A549 (cell line): Measurements from ENCODE around the gene FBXO15. TPM values are rescaled to one million over a fixed set of nuclear protein-coding genes. Genes with fewer than 3 reads are reported as not detected.

Experiments used
- ATAC-seq, 2 experiments: fragments of 200-7000 bp in 1 of 2; fragments of >200 bp in 1 of 2; cut with Nextera tagmentation in 1 of 2; cut with Tn5 transposase in 1 of 2; 3 replicates each; pipeline versions ENCODE4 v1.8.0 to v1.9.1; 2018 to 2020; ENCODE audit warnings: mild to moderate bottlenecking in 1 of 2, moderate library complexity in 1 of 2
- CTCF ChIA-PET: fragments of 300-600 bp; sonication (Branson Sonifier 250); formaldehyde crosslinking; extraction: SDS; loops from one replicate; lab custom pipeline; 2021; ENCODE audit warnings: antibody characterized with exemption, inconsistent platforms; lab: Yijun Ruan, JAX
- POLR2A ChIA-PET: fragments of 350-600 bp; formaldehyde crosslinking; extraction: SDS; loops from one replicate; lab custom pipeline; 2021; ENCODE audit warnings: antibody characterized with exemption, inconsistent platforms; lab: Yijun Ruan, JAX
- DNase-seq, 2 experiments: peaks; one replicate each; pipeline versions ENCODE4 v3.0.0 to v3.0.0-alpha.2; 2011 to 2016; ENCODE audit warnings: low read depth in 1 of 2, low spot score in 1 of 2
- FAIRE-seq: peaks from 2 replicates; lab custom pipeline; 2011; peaks lifted over from hg19 to GRCh38; lab: Jason Lieb, UNC
- H3K27ac ChIP-seq, 2 experiments: fragments of >200 bp; sonication (Bioruptor Twin); formaldehyde crosslinking; 3 replicates each; pipeline ENCODE4 v1.5.1; 2016 to 2017
- H3K4me1 ChIP-seq: fragments of >200 bp; sonication (Bioruptor Twin); formaldehyde crosslinking; 3 replicates; pipeline ENCODE4 v1.6.1; 2016
- H3K4me2 ChIP-seq: fragments of >200 bp; sonication (Bioruptor Twin); formaldehyde crosslinking; 3 replicates; pipeline ENCODE4 v1.6.1; 2016
- H3K4me3 ChIP-seq: fragments of >200 bp; sonication (Bioruptor Twin); formaldehyde crosslinking; 3 replicates; pipeline ENCODE4 v1.5.1; 2016
- H3K9me3 ChIP-seq: fragments of >200 bp; sonication (Bioruptor Twin); formaldehyde crosslinking; 3 replicates; pipeline ENCODE4 v1.6.1; 2016
- ATOH8 ChIP-seq: fragments of 250-450 bp; sonication (Bioruptor Pico); IDR thresholded peaks from 2 replicates; pipeline ENCODE4 v1.5.0; 2020; ENCODE audit warnings: low read depth, mild to moderate bottlenecking, moderate library complexity
- BCL3 ChIP-seq: fragments of >200 bp; sonication (Bioruptor Twin); formaldehyde crosslinking; IDR thresholded peaks from 3 replicates; pipeline ENCODE4 v1.6.1; 2016
- CBX8 ChIP-seq: fragments of 200-600 bp; sonication (generic); IDR thresholded peaks from 2 replicates; pipeline ENCODE4 v1.6.1; 2016
- ELK1 ChIP-seq: fragments of 150-350 bp; IDR thresholded peaks from 2 replicates; pipeline ENCODE4 v1.6.1; 2014; ENCODE audit warnings: low read depth, mild to moderate bottlenecking, low read length
- EP300 ChIP-seq, 2 experiments: fragments of >200 bp; sonication (Bioruptor Twin); formaldehyde crosslinking; IDR thresholded peaks; 2 replicates in 1 of 2; 3 replicates in 1 of 2; pipeline ENCODE4 v1.6.1; 2016 to 2017
- GATA3 ChIP-seq: IDR thresholded peaks from 2 replicates; pipeline ENCODE4 v1.6.1; 2012; ENCODE audit warnings: borderline replicate concordance
- HOXB5 ChIP-seq: fragments of 250-450 bp; sonication (Bioruptor Pico); IDR thresholded peaks from 2 replicates; pipeline ENCODE4 v1.5.0; 2020; ENCODE audit warnings: mild to moderate bottlenecking, moderate library complexity
- JUN ChIP-seq, 2 experiments: fragments of >200 bp; sonication (Bioruptor Twin); formaldehyde crosslinking; IDR thresholded peaks; 2 replicates in 1 of 2; 3 replicates in 1 of 2; pipeline ENCODE4 v1.6.1; 2016 to 2017
- MAX ChIP-seq: IDR thresholded peaks from 2 replicates; pipeline ENCODE4 v1.6.1; 2012
- MAZ ChIP-seq: fragments of 150-350 bp; IDR thresholded peaks from 2 replicates; pipeline ENCODE4 v1.6.1; 2014; ENCODE audit warnings: antibody characterized with exemption, low read depth, low read length, borderline replicate concordance
- NPAS2 ChIP-seq: fragments of 250-450 bp; sonication (Bioruptor Pico); IDR thresholded peaks from 2 replicates; pipeline ENCODE4 v1.8.0; 2022; ENCODE audit warnings: mild to moderate bottlenecking, moderate library complexity, borderline replicate concordance
- POLR2A ChIP-seq: IDR thresholded peaks from 2 replicates; pipeline ENCODE4 v1.6.1; 2012; ENCODE audit warnings: mild to moderate bottlenecking, low read length
- RAD21 ChIP-seq, 2 experiments: fragments of >200 bp in 1 of 2; sonication (Bioruptor Twin) in 1 of 2; formaldehyde crosslinking in 1 of 2; IDR thresholded peaks in 1 of 2; conservative IDR thresholded peaks in 1 of 2; 2 replicates in 1 of 2; 3 replicates in 1 of 2; pipeline ENCODE4 v1.6.1; 2012 to 2018; ENCODE audit warnings: inconsistent platforms in 1 of 2
- RNF2 ChIP-seq: fragments of 200-600 bp; sonication (generic); IDR thresholded peaks from 2 replicates; pipeline ENCODE4 v1.6.1; 2016; ENCODE audit warnings: low read depth, mild to moderate bottlenecking, antibody characterized with exemption, moderate library complexity, borderline replicate concordance
- TP53 ChIP-seq: fragments of 250-450 bp; sonication (Bioruptor Pico); IDR thresholded peaks from 2 replicates; pipeline ENCODE4 v1.5.0; 2021; ENCODE audit warnings: mild to moderate bottlenecking, moderate library complexity
- USF2 ChIP-seq: fragments of 450-650 bp; IDR thresholded peaks from 2 replicates; pipeline ENCODE4 v1.6.1; 2014; ENCODE audit warnings: antibody characterized with exemption
- ZFP36 ChIP-seq: fragments of 450-650 bp; IDR thresholded peaks from 2 replicates; pipeline ENCODE4 v1.6.1; 2014; ENCODE audit warnings: borderline replicate concordance; ENCODE audit not compliant: partially characterized antibody
- whole genome bisulfite sequencing: methylation state at CpG from one replicate; pipeline ENCODE4 v1.1.6; 2017; ENCODE audit errors: missing lambda C conversion rate; 5-methylcytosine and 5-hydroxymethylcytosine counted together
- polyA plus RNA-seq, 4 experiments: library from polyadenylated mRNA; depleted of rRNA in 3 of 4; stranded (reverse); fragments of >200 nt; fragmentation: RNase III in 1 of 4; extraction: RNeasy Plus Mini Kit Qiagen cat#74134 plus additional on column Dnase treatment in 1 of 4; gene quantifications; 2 replicates in 3 of 4; 3 replicates in 1 of 4; pipeline ENCODE4 v1.2.3, GENCODE V29; 2011 to 2017

Gene FBXO15
- polyA plus RNA-seq, 2 of the 4 experiments (the other 2 are of a cell fraction) = 1.3 to 2.3 TPM

GRCh38 chr18:74139411-74139810, 8.2 kb downstream of the FBXO15 start:
- Histone ChIP-seq H3K9me3 (no peaks in the 10 kb centered on the region), H3K4me1 (no peaks in the 10 kb centered on the region)
- FAIRE-seq = no peak
- 76% methylated on average over 2 of the region's 2 CpGs for WGBS
- POLR2A ChIA-PET = no interaction called here
- no peak for DNase-seq
- TF ChIP-seq RNF2 (no peak), ELK1 (no peak), EP300 (IDR thresholded peaks at IDR 0.05) (no peak), ATOH8 (CRISPR knock-in tag) (no peak), HOXB5 (CRISPR knock-in tag) (no peak), CBX8 (no peak), TP53 (CRISPR knock-in tag) (no peak)
- TF ChIP-seq, all 56 proteins: peak for 0
- Histone ChIP-seq H3K4me2 (no peak overlapping the region), H3K27ac (no peak overlapping the region), H3K4me3 (no peak overlapping the region)
- CTCF ChIA-PET = interaction anchor here (1.8 kb wide), 1 partner anchor 57 kb away, joined by 5 read pairs; no protein-coding TSS in a partner anchor
- no peak for ATAC-seq

GRCh38 chr18:74137920-74138538, 9.6 kb downstream of the FBXO15 start:
- H3K27ac ChIP-seq = no peak overlapping the region
- ChIA-PET CTCF (interaction anchor here (0.9 kb wide), 1 partner anchor 110 kb away, joined by 4 read pairs; no protein-coding TSS in a partner anchor), POLR2A (no interaction called here)
- TF ChIP-seq USF2 (no peak), GATA3 (no peak), EP300 (IDR thresholded peaks at IDR 0.05) (no peak), POLR2A (no peak)
- DNase-seq = no peak
- no peak overlapping the region for H3K4me3 ChIP-seq
- H3K4me1 ChIP-seq = no peaks in the 10 kb centered on the region
- WGBS = 78% methylated on average over 12 of the region's 12 CpGs
- H3K9me3 ChIP-seq = no peaks in the 10 kb centered on the region
- no peak for FAIRE-seq
- H3K4me2 ChIP-seq = no peak overlapping the region
- no peak for ATAC-seq

GRCh38 chr18:74132201-74132600, 15.4 kb downstream of the FBXO15 start:
- H3K27ac ChIP-seq = no peak overlapping the region
- ChIA-PET POLR2A (no interaction called here), CTCF (no interaction called here)
- H3K4me1 ChIP-seq = no peaks in the 10 kb centered on the region
- ATAC-seq = no peak
- no peaks in the 10 kb centered on the region for H3K9me3 ChIP-seq
- H3K4me3 ChIP-seq = no peak overlapping the region
- 70% methylated on average over 3 of the region's 3 CpGs for WGBS
- TF ChIP-seq RAD21 (conservative IDR thresholded peaks at IDR 0.05 in 1 of 2, IDR thresholded peaks at IDR 0.05 in 1 of 2) (no peak), BCL3 (no peak), JUN (IDR thresholded peaks at IDR 0.05) (no peak), MAX (no peak), MAZ (no peak), NPAS2 (CRISPR knock-in tag) (no peak), RNF2 (no peak), HOXB5 (CRISPR knock-in tag) (no peak), ZFP36 (no peak)
- no peak overlapping the region for H3K4me2 ChIP-seq
- DNase-seq = no peak
- no peak for FAIRE-seq
